Breast epithelium (tissue), 3 donors: Measurements from ENCODE around the gene GREM2.

Experiments
- POLR2A ChIP-seq: fragments of 450-650 bp; IDR thresholded peaks from one replicate; pipeline ENCODE4 v1.6.1; 2016; ENCODE audit warnings: antibody characterized with exemption, mild to moderate bottlenecking, moderate library complexity
- TF ChIP-seq, protein P1 (sequence below), 3 donors: fragments of 450-650 bp; IDR thresholded peaks; one replicate each; pipeline ENCODE4 v1.5.1; 2016 to 2017; ENCODE audit warnings: antibody characterized with exemption in 3 of 3, mild to moderate bottlenecking in 3 of 3, moderate library complexity in 3 of 3

GRCh38 chr1:240524356-240525069, 87.4 kb downstream of the GREM2 start:
- no peak for TF ChIP-seq POLR2A
- TF ChIP-seq, protein P1, sequence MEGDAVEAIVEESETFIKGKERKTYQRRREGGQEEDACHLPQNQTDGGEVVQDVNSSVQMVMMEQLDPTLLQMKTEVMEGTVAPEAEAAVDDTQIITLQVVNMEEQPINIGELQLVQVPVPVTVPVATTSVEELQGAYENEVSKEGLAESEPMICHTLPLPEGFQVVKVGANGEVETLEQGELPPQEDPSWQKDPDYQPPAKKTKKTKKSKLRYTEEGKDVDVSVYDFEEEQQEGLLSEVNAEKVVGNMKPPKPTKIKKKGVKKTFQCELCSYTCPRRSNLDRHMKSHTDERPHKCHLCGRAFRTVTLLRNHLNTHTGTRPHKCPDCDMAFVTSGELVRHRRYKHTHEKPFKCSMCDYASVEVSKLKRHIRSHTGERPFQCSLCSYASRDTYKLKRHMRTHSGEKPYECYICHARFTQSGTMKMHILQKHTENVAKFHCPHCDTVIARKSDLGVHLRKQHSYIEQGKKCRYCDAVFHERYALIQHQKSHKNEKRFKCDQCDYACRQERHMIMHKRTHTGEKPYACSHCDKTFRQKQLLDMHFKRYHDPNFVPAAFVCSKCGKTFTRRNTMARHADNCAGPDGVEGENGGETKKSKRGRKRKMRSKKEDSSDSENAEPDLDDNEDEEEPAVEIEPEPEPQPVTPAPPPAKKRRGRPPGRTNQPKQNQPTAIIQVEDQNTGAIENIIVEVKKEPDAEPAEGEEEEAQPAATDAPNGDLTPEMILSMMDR (IDR thresholded peaks at IDR 0.05) = no peak
